ENCODE measurements around the gene CDH7.

DNA sequence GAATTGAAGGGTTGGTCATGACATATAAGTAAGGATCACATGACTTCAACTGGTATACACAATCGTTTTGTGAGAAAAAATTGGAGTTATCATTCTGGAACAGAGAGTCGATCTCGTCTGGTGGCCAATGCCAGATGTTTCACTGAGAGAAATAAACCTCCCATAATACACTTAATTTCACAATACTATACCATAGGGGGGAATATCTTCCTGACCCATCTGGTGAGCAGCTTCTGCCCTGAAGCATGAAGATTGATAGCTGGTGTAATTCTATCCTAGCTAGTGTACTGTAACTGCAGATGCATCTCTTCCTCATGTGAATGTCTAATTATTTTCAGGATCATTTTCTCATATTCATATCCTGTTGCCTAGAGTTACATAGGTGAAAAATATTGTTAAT, 15.7 kb upstream of the CDH7 start:
- TF ChIP-seq, protein P1, sequence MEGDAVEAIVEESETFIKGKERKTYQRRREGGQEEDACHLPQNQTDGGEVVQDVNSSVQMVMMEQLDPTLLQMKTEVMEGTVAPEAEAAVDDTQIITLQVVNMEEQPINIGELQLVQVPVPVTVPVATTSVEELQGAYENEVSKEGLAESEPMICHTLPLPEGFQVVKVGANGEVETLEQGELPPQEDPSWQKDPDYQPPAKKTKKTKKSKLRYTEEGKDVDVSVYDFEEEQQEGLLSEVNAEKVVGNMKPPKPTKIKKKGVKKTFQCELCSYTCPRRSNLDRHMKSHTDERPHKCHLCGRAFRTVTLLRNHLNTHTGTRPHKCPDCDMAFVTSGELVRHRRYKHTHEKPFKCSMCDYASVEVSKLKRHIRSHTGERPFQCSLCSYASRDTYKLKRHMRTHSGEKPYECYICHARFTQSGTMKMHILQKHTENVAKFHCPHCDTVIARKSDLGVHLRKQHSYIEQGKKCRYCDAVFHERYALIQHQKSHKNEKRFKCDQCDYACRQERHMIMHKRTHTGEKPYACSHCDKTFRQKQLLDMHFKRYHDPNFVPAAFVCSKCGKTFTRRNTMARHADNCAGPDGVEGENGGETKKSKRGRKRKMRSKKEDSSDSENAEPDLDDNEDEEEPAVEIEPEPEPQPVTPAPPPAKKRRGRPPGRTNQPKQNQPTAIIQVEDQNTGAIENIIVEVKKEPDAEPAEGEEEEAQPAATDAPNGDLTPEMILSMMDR (conservative IDR thresholded peaks at IDR 0.05): no peak
- TF ChIP-seq ZFX (IDR thresholded peaks at IDR 0.05): no peak

All from C4-2B (cell line).